Mucosa of descending colon (tissue), 3 donors: ENCODE results near the gene SLC35A5. TPM values are rescaled to one million over a fixed set of nuclear protein-coding genes. Genes with fewer than 3 reads are reported as not detected.
"Not testable (repeated sequence)": the region's sequence is repeated elsewhere in the genome, so short reads cannot be mapped to it uniquely, and the experiment has no call there.

Experiments used
- ATAC-seq: fragments of 200-7000 bp; cut with Tn5 transposase; one replicate; pipeline ENCODE4 v1.9.1; 2020; ENCODE audit warnings: mild to moderate bottlenecking, moderate library complexity
- DNase-seq, 3 donors: peaks; one replicate each; pipeline ENCODE4 v3.0.0-alpha.2; 2020
- H3K36me3 ChIP-seq: fragments of 200-600 bp; one replicate; pipeline ENCODE4 v1.8.0; 2021; ENCODE audit warnings: low read depth, mild to moderate bottlenecking
- H3K4me1 ChIP-seq: fragments of 200-600 bp; one replicate; pipeline ENCODE4 v1.8.0; 2021; ENCODE audit warnings: low read depth, mild to moderate bottlenecking
- H3K4me3 ChIP-seq: fragments of 200-600 bp; one replicate; pipeline ENCODE4 v1.8.0; 2021; ENCODE audit warnings: mild to moderate bottlenecking
- H3K9me3 ChIP-seq: fragments of 200-600 bp; one replicate; pipeline ENCODE4 v1.8.0; 2021; ENCODE audit warnings: mild to moderate bottlenecking
- intact Hi-C, 2 donors: fragments of 100-400 bp; cut with DNase I in 1 of 2; cut with micrococcal nuclease in 1 of 2; formaldehyde crosslinking; loops; one replicate each; pipeline versions ENCODE4 v1.11.0 to v1.11.1; 2022; cut with DNase I, micrococcal nuclease
- long read RNA-seq, 2 donors: library from polyadenylated mRNA; unstranded; transcript quantifications; one replicate each; pipeline ENCODE4 v2.0.0, GENCODE V29; 2019 to 2021
- total RNA-seq, 3 donors: library from RNA; stranded (reverse); fragmentation: NEBNext Ultra II Directional in 2 of 3; extraction: Animal tissue kit (Norgen Biotek cat#: 25700) in 2 of 3; gene quantifications; one replicate each; pipeline versions ENCODE4 v1.2.1 to v1.2.4, GENCODE V29; 2021 to 2023
- TF ChIP-seq, protein P1 (sequence below): fragments of 200-600 bp; IDR thresholded peaks from one replicate; pipeline ENCODE4 v1.8.0; 2022; ENCODE audit warnings: antibody characterized with exemption, mild to moderate bottlenecking
- donor health status: DM: no; HTN: no; CAD: no; lungs with moderate emphysema.
- donor health status: DM: no; HTN: no; CAD: no.
- donor health status: DM: no; HTN: yes; CAD: no.

The SLC35A5 gene
- total RNA-seq, result 10 to 100 TPM; 34.9 to 39.4 (median 36.3) TPM
- long read RNA-seq, donor 1, full-length matches to known transcripts, result 24 of 33 reads
- long read RNA-seq, donor 1, partial matches to known transcripts, result 2 of 33 reads
- long read RNA-seq, donor 1, other reads (novel, unspliced or antisense), result 7 of 33 reads
- long read RNA-seq, donor 2, full-length matches to known transcripts, result 6 of 12 reads
- long read RNA-seq, donor 2, partial matches to known transcripts, result 0 of 12 reads
- long read RNA-seq, donor 2, other reads (novel, unspliced or antisense), result 6 of 12 reads

- peaks cover 6% of the 10 kb centered on the region for H3K36me3 ChIP-seq
- H3K4me3 ChIP-seq, result peak within 1 kb of the TSS; percentile 83
- DNase-seq (peak; percentile 99), ATAC-seq (peak; percentile 96)
- H3K9me3 ChIP-seq, result no peaks in the 10 kb centered on the region
- peaks cover 18% of the 10 kb centered on the region for H3K4me1 ChIP-seq
- intact Hi-C loops, result no loop called here
- TF ChIP-seq, protein P1, sequence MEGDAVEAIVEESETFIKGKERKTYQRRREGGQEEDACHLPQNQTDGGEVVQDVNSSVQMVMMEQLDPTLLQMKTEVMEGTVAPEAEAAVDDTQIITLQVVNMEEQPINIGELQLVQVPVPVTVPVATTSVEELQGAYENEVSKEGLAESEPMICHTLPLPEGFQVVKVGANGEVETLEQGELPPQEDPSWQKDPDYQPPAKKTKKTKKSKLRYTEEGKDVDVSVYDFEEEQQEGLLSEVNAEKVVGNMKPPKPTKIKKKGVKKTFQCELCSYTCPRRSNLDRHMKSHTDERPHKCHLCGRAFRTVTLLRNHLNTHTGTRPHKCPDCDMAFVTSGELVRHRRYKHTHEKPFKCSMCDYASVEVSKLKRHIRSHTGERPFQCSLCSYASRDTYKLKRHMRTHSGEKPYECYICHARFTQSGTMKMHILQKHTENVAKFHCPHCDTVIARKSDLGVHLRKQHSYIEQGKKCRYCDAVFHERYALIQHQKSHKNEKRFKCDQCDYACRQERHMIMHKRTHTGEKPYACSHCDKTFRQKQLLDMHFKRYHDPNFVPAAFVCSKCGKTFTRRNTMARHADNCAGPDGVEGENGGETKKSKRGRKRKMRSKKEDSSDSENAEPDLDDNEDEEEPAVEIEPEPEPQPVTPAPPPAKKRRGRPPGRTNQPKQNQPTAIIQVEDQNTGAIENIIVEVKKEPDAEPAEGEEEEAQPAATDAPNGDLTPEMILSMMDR, result no peak
Observed at GRCh38 chr3:112561734-112562529, at the start of gene SLC35A5, which contains the start of gene ATG3. Gene SLC35A5, plus strand, starts transcription at chr3:112562045. Its CDS starts 1,359 bp downstream, at chr3:112563404. Gene ATG3, minus strand, starts transcription at chr3:112561962. Its CDS starts 434 bp downstream, at chr3:112561528.

DNA sequence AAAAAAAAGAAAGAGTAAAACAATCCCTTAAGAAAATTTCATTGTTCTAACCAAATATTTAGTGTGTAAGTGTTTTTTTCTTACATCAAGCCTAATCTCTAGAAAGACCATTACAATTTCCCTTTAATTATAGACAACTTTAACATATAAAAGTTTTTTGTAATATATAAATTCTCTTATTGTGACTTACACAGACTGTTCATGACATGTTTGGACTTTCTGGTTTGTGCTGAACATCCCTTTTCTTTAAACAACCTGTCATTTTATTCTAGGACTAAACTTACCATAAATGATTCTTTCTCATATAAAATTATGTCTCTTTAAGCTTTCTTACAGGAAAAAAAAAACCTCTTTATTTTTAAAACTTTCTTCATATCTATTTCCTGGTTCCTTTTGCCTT is 49.5 kb upstream of the SLC35A5 start:
- Histone ChIP-seq H3K9me3 (peaks cover 8% of the 10 kb centered on the region), H3K36me3 (no peaks in the 10 kb centered on the region), H3K4me1 (no peaks in the 10 kb centered on the region), H3K4me3 (no peak overlapping the region)
- ATAC-seq (no peak), DNase-seq (no peak)
- intact Hi-C loops, result loop anchor here (10.0 kb wide), 2 partner anchors 188 to 218 kb away; partner anchors contain the start of gene SLC9C1 (in 1 of the 2)
- TF ChIP-seq, protein P1, result no peak

DNA sequence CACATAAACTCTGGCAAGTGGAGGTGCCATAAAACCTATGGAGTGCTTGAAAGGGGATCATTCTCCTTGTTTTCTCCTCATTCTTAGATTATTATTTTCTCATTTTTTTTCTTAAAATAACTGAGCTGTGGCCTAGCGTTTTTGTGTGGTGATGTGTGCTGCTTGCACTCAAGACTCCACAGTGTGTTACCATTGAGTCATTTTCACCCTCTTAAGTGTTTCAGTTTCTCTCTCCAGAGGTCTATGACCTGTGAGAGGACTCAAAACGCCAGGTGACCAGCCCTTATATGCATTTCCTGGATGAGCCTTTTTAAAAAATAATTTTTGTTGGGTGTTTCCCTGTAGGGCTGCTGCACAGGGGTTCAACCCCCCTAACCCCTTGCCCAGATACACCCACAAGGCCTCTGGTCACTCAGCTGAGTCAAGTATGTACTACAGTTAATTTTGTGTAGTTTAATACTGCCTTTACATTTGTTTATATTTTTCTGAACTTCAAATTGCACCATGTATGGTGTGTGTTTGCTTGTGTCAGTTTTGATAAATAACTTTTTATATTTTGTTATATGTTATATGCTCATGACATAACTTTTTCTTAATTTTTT is 47.2 kb upstream of the SLC35A5 start:
- Histone ChIP-seq H3K4me3 (no peak overlapping the region), H3K36me3 (no peaks in the 10 kb centered on the region), H3K9me3 (peaks cover 8% of the 10 kb centered on the region), H3K4me1 (no peaks in the 10 kb centered on the region)
- peak; percentile 51 for ATAC-seq
- intact Hi-C loops, result loop anchor here (10.0 kb wide), 2 partner anchors 190 to 220 kb away; partner anchors contain the start of gene SLC9C1 (in 1 of the 2)
- no peak for DNase-seq
- TF ChIP-seq, protein P1, result no peak

DNA sequence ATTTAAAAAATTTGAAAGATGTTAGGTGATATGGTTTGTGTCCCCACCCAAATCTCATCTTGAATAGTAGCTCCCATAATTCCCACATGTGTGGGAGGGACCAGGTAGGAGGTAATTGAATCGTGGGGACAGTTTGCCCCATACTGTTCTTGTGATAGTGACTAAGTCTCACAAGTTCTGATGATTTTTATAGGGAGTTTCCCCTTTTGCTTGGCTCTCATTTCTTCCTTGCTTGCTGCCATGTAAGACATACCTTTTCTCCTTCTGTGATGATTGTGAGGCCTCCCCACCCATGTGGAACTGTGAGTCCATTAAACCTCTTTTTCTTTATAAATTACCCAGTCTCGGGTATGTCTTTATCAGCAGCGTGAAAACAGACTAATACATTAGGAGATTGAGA is 42.9 kb upstream of the SLC35A5 start:
- DNase-seq, H3K4me1 ChIP-seq, H3K36me3 ChIP-seq, H3K9me3 ChIP-seq, H3K4me3 ChIP-seq, ATAC-seq: not testable (repeated sequence)
- intact Hi-C loops, result loop anchor here (2.0 to 10.0 kb wide), 3 partner anchors 192 to 224 kb away; partner anchors contain the start of gene SLC9C1 (in 1 of the 2)

- Histone ChIP-seq H3K9me3 (no peaks in the 10 kb centered on the region), H3K36me3 (no peaks in the 10 kb centered on the region), H3K4me3 (no peak overlapping the region), H3K4me1 (no peaks in the 10 kb centered on the region)
- TF ChIP-seq, protein P1, result peak; percentile 49
- intact Hi-C loops, result loop anchor here (2.0 to 10.0 kb wide), 3 partner anchors 193 to 225 kb away; partner anchors contain the start of gene SLC9C1 (in 1 of the 2)
- ATAC-seq (peak; percentile 89), DNase-seq (peak in 1 of 3 donors; percentile 76)
Observed at GRCh38 chr3:112519424-112520001, 42.3 kb upstream of the SLC35A5 start.

DNA sequence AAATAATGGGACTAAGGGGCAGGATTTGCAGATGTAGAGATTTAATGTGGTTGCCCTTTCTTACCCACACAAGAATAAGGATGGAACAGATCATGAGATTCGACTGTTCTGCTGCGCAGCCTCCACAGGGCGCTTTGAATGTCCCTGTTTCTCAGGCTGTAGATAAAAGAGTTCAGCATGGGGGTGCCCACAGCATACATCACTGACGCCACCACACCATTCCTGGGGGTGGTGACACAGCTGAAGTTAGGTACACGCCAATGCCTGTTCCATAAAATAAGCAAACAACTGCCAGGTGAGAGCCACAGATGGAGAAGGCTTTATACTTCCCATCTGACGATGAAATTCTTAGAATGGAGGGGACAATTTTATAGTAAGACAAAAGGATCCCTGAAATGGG is 37.7 kb upstream of the SLC35A5 start:
- H3K9me3 ChIP-seq, ATAC-seq, H3K36me3 ChIP-seq, H3K4me3 ChIP-seq, DNase-seq, H3K4me1 ChIP-seq, intact Hi-C loops: not testable (repeated sequence)
